GDM1 (cell line): ENCODE data around the gene KRTAP10-3.
A peak's percentile ranks its signal among the peaks of the same experiment; 100 is the strongest.
"Not testable (repeated sequence)": the region's sequence is repeated elsewhere in the genome, so short reads cannot be mapped to it uniquely, and the experiment has no call there.

Experiments
- DNase-seq: peaks from one replicate; lab custom pipeline; 2025; lab: John Stamatoyannopoulos, UW

The KRTAP10-3 gene, protein sequence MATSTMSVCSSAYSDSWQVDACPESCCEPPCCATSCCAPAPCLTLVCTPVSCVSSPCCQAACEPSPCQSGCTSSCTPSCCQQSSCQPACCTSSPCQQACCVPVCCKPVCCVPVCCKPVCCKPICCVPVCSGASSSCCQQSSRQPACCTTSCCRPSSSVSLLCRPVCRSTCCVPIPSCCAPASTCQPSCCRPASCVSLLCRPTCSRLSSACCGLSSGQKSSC

DNA sequence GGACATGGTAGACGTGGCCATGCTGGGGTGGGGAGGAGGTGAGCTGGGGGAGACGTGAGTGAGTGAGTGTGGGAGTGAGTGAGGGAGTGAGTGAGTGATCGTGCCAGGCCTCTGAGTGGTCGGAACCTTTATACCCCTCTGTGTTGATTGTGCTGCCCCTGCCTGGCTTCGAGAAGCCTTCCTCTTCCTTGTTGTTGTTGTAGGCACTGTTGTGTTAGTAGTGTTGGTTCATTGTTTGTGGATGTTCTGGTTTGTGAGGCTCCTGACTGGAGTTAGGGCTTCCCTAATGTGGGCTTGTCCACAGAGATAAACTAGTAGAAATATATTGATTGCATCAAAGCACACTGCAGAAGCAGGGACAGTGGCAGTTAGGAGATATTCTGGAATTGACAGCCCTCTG, at the start of gene KRTAP10-3:
Gene KRTAP10-3, minus strand, starts transcription at position 101 of the 400 bp plus-strand sequence. Its CDS starts 80 bp downstream, at position 21.
- no peak for DNase-seq

DNA sequence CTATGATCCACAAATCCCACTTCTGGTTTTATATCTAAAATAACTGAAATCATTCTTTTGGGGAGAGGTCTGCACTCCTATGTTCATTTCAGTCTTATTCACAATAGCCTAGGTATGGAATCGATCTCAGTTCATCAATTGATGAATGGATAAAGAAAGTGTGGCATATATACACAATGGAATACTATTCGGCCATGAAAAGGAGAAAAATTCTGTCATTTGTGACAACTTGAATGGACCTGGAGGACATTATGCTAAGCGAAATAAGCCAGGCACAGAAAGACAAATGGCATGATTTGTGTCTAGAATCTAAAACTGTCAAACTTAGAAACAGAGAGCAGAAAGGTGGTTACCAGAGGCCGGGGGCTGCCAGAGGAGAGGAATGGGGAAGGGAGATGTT, 47.9 kb upstream of the KRTAP10-3 start:
- DNase-seq: no peak

DNA sequence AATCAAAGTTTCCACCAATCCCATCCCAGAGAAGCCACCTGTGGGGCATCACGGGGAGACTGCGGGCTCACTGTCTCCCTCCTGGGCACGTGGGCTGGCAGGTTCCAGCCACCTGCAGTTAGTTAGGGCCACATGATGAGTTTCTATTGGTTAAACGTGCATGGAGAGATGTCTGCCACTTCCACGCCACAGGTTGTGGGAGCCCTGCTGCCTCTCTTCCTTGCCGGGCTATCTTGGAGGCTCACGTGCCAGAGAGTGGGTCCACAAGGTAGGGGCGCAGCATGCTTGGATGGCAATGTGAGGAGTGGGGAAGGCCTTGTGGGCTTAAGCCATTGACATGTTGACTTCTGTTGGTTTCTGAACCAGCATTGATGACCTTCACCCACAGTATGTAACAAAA, 45.3 kb upstream of the KRTAP10-3 start:
- no peak for DNase-seq

DNA sequence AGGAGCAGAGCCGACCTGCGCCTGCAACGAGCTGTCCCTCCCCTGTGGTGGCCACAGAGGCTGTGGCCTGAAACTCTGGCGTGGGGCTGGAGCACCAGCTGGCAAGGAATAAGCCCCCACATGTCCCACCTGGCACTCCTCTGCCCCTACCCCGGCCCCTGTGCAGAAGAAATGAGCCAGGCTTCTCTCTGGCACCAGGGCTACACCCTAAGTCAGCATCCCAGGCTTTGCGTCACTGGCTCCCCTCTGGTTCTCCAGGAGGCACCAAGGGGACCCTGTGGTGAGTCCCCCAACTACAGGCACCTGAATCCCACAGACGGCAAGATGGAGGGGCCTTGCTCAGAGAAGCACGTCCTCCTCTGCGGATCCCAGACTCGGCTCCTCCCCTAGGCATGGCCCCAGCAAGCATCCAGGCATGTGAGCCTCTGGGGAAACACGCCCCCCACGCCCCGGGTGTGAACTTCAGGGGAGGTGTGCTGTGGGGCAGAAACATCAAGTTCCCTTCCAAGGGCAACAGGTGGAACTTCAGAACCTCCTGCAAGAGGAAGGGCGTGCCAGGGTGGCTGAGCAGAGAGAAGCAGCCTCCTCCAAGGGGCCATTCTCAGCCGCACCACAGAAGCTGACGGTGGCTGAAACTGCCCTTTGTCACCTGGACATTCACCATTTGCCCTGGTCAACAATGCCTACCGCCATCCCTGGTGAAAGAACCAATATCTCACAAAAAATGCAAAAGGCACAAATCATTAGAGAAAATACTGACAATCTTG, 44.7 kb upstream of the KRTAP10-3 start:
- no peak for DNase-seq

DNA sequence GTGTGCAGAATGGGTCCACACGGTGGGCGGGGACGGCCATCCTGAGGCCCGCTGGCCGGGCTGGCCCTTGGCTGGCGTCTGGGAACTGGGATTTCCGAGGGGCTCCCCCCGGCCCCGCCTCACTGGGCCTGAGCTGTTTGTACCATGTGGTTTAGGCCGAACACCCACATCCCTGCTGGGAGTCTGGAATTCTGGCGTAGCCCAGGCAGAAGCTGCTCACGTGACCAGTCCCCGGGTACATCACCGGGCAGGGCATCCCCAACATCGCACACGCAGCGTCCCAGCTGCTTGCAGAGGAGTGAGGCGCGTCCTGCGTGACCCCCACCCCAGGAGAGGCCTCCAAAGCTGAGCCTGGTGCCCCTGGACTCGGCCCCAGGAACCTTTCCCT, 43.9 kb upstream of the KRTAP10-3 start:
- no peak for DNase-seq

DNA sequence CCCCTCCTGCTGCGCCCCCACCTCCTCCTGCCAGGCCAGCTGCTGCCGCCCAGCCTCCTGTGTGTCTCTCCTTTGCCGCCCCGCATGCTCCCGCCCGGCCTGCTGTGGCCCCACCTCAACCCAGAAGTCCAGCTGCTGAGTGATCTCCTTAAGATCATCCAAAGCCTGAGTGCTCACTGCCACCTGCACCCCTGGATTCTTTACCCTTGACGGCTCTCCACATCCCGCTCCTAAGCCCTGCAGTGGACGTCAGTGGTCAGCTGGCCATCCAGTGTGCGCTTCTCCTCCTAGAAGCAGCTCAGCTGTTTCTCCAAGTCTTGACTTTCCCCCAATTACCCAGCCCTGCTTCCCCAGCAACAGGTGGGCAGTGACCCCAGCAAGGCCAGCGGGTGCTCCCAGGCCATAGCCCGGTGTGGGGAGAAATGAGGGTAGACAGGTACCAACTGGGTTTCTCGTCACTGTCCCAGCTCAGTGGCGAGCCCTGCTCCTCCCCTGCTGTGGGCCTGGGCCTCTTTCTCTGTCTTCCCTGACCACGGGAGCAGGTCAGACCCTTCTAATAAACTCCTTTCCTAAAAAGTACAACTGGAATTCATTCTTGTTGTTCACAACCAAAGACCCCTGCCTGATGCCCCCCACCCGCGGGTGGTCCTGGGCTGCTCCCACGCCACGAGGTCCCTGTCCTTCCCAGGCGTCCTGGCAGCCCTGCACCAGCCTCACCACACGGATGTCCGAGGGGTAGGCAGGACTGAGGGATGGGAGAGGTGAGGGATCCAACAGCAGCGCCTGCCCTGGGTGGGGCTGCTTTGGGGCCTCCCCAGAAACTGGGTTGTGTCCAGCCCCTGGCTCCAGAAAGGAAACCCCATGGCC, 43.2 kb upstream of the KRTAP10-3 start:
- no peak for DNase-seq

DNA sequence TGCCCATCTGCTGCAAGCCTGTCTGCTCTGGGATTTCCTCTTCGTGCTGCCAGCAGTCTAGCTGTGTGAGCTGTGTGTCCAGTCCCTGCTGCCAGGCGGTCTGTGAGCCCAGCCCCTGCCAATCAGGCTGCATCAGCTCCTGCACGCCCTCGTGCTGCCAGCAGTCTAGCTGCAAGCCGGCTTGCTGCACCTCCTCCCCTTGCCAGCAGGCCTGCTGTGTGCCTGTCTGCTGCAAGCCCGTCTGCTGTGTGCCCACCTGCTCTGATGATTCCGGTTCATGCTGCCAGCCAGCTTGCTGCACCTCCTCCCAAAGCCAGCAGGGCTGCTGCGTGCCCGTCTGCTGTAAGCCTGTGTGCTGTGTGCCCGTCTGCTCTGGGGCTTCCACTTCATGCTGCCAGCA, 42.5 kb upstream of the KRTAP10-3 start:
- not testable (repeated sequence) for DNase-seq

DNA sequence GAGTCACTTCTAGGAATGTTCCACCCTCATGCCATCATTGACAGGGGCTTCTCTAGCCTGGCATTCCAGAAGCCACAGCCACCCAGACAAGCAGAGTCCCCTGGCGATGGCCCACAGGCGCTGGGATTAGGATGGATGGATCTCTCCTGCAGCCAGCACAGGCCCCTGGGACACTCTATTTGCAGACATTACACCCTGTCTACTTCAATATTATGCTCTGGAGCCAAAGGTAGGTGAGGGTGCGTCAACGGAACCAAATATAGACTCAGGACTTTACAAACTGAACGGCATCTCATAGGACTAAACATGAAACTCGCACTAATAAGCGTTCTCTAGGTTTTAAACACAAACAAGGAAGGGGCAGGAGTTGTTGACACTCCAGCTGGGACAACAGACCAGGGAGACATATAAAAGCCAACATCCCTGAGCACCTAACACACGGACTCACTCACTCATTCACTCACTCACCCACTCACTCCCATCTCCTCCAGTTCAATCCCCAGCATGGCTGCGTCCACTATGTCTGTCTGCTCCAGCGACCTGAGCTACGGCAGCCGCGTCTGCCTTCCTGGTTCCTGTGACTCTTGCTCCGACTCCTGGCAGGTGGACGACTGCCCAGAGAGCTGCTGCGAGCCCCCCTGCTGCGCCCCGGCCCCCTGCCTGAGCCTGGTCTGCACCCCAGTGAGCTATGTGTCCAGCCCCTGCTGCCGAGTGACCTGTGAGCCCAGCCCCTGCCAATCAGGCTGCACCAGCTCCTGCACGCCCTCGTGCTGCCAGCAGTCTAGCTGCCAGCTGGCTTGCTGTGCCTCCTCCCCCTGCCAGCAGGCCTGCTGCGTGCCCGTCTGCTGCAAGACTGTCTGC, 41.8 kb upstream of the KRTAP10-3 start, which contains the start of gene KRTAP10-7:
Gene KRTAP10-7, plus strand, starts transcription at position 480 of the 861 bp plus-strand sequence. Its CDS starts 25 bp downstream, at position 505.
- DNase-seq: not testable (repeated sequence)

DNA sequence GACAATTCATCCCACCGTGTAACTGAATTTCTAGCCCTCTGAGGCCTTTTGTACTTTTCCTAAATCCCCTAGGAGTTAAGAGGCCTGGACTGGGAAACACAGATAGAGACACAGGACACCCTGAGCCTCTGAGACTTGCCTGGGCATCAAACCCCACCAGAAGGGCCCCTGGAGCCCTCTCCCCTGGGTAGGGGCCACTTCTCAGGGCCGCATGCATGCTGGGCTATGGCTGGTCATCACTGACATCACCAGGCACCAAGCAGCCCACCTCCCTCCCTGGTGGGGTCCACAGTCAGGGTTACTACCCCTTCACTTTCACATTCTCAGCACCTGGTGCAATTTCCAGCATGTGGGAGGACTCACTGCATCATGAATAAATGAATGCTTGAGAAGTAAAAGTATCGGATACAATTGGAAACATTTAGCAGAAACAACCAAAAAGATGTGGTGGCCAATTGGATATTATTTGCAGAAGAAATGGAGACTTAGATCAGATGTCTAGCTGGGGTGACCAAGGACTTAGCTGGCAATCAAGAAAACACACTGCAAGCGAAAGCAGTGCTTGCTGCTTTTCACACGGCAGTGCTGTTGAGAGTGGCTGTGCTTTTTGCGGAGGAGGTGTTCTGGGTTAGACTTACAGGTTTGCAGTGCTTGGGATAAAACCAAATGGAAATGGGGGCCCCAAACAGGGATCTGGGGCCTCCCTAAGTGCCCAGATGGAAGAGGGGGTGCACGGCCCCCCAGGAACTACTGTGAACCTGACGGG, 40.9 kb upstream of the KRTAP10-3 start:
- DNase-seq: no peak

DNA sequence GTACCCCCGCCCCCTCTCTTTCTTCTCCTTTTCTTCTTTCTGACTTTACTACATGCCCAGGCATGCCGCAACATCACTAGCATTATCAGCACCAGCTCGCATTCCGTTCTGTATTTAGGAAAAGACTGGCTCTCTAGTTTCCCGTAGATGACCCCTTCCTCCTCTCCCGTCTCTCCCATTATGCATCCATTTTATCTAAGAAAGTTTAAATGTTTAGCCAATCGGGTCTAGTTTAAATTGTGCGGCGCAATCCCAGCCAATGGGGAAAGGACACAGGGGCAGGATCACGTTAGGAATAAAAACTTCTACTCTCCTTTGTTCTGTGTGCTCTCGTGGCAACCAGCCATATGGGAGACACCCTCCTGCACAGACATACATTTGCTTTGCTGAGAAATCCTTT, 39.5 kb upstream of the KRTAP10-3 start:
- DNase-seq: no peak

DNA sequence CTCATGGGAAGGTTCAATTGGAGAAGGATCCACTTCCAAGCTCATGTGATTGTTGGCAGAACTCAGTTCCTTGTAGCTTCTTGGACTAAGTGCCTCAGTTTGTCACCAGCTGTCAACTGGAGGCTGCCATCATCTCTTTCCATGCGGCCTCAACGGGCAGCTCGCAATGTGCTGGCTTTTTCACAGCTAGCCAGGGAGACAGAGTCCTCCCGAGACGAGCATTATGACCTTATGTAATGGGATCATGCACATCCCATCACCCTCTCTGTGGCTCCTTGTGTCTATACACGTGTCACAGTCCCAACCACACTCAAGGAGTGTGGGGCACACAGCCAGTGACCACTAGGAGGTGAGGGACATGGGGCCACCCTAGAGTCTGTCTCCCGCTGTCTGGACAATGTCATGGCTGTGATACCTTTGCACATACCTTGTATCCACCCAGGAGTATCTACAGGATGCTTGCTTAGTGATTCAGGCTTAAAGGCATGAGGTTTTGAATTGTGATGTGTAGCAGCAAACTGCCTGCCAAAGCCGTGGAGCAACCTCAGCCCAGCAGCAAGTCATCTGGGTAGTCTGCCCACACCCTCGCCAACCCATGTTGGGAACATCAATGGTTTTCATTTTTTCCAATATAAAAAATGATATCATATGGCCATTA, 37.6 kb upstream of the KRTAP10-3 start:
- DNase-seq: no peak

DNA sequence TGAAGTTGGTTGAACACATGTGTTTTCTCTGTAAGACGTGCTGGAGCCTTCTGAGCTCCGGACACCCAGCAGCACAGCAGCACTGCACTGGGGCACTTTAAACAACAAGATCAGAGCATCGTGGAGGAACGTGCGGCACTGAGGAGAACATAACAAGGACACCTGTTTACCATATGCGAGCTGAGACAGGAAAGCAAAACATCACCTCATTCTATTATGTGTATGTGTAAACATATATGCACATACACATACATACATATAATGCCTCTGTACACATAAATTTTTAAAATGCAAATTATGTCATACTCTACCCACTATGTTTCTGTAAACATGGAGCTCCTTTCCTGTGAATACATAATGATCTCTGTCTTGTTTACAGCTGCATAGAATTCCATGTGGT, 36.9 kb upstream of the KRTAP10-3 start:
- no peak for DNase-seq

DNA sequence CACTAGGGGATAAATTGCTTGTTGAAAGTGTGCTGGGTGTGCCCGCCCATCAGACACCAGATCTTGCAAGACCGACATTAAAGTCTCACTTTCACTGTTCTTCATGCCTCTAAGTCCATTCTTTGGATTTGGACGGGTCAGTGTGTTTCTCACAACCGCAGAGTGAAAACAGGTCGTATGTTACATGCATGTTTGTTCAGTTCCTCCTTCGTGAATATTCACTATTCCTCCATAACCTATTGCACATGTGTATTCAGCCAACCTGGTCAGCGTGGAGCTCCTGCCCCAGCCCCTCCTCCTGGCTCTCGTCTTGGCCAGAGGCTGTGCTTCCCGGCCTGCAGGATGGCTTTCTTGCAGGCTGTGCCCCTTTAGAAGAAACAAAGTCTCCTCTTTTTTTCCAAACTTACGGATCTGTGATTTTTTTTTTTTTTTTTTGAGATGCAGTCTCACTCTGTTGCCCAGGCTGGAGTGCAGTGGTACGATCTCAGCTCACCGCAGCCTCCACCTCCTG, 35.9 kb upstream of the KRTAP10-3 start:
- DNase-seq: no peak

DNA sequence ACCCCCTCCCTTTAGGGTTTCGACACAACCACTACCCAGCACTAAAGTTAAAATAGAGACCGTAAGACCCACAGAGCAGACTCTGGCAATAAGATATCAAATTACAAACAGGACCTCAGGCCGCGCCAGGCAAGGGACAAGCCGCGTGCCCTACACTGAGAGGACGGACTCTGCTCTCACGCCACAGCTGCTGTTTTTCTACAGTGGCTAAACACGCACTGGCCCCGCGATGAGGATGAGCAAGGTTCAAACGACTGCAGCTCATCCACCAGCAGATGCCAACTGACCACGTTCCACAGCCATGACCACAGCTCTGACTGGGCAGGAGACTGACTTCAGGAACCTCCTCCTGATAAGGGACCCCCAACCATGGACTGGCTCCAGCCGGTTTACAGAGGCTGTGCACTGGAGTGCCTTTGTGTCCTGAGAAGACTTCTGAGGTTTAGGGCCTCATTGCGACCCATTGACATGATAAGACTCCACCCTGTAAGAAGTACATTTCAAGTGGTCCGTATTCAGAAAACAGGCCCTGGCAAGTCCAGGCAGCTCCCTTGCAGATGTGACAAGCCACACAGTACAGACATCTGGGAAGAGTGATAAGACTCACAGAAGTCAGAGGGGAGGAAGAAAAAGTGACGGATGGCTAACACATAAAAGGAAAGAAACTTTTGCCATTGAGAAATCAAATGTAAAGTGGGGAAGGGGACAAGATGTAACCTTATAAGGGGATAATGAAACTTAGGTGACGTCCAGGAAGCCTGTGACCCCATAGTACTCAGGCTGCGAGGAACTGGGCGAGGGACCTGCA, 35.2 kb upstream of the KRTAP10-3 start:
- DNase-seq: peak; percentile 77

DNA sequence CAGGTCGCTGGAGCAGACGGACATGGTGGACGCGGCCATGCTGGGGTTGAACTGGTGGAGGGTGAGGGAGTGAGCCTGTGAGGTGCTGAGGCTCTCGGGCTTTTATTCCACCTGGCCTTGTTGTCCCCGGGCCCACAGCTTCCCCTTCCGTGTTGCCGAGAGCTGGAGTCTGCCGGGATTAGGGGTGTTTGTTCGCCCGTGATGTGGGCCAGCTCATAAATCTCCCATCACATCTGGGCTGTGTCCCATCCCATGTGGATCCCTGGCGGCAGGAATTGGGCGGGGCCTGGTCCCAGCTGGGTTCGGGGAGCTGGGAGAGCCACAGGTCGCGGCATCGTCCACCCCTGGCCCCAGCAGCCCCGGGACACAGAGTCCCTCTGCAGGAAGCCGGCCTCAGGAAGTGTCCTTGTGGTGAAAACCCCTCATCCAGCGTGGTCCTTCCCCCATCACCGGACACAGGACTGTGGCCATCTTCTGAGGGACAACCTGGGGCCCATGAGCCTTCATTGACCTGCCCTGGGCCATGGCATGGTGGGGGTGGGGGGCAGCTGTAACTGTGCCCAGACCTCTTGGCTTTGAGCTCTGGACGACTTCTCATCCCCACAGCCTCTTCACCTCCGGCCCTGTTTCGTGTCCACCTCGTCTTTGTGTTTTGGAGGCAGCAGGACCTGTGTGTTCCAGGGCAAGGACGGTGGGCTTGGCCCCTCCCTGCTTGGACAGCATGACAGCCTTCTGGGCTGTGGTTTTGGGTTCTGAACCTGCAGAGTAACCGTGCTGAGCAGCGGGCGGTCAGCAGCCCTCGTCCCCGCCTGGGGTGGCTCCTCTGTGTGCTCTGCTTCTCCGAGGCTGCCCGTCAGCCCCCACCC, 34.1 kb upstream of the KRTAP10-3 start, which contains the start of gene KRTAP10-6:
Gene KRTAP10-6, minus strand, starts transcription at position 60 of the 866 bp plus-strand sequence. Its CDS starts 21 bp downstream, at position 39.
- no peak for DNase-seq

DNA sequence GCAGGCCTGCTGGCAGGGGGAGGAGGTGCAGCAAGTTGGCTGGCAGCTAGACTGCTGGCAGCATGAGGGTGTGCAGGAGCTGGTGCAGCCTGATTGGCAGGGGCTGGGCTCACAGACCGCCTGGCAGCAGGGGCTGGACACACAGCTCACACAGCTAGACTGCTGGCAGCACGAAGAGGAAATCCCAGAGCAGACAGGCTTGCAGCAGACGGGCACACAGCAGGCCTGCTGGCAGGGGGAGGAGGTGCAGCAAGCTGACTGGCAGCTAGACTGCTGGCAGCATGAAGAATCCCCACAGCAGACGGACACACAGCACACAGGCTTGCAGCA, 33.2 kb upstream of the KRTAP10-3 start:
- not testable (repeated sequence) for DNase-seq

DNA sequence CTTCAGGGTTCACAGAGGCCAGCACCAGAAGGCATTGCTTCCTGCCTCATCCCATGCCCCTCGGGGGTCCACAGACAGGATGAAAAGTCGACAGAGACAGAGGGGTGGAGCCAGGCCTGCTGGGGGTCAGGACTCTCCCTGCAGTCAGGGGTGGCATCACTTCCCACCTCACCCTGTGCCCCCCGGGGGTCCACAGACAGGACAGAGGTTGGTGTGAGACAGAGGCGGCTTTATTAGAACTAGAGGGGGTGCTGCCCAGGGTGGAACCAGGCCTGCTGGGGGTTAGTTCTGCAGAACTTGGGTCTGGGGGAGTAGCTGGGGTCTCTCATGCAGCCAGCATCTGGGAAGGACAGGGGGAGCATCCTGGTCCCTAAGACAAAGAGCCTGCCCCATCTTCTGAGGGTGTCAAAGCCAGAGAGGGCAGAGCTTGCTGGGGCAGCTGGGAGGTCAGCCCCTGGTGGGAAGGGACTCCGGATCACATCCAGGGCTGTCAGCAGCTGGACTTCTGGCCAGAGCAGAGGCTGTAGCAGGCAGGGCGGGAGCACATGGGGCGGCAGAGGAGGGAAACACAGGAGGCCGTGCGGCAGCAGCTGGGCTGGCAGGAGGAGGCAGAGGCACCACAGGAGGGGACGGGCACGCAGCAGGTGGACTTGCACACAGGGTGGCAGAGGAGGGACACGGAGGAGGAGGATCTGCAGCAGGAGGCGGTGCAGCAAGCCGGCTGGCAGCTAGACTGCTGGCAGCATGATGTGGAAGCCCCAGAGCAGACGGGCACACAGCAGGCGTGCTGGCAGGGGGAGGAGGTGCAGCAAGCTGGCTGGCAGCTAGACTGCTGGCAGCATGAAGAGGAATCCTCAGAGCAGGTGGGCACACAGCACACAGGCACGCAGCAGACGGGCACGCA, 32.6 kb upstream of the KRTAP10-3 start:
- DNase-seq: not testable (repeated sequence)
